Spleen (tissue), 11 donors: Measurements from ENCODE around the gene DMD. TPM values are rescaled to one million over a fixed set of nuclear protein-coding genes. Genes with fewer than 3 reads are reported as not detected.

ENCODE experiments used
- DNase-seq: peaks from one replicate; pipeline ENCODE4 v3.0.0-alpha.2; 2020
- H3K27ac ChIP-seq, 8 donors: fragments of 200-600 bp; sonication (generic) in 7 of 8; 1 replicate in 4 of 8; 2 replicates in 4 of 8; pipeline versions ENCODE4 v1.5.0 to v1.8.0; 2016 to 2021; ENCODE audit warnings: inconsistent platforms in 4 of 8, mild to moderate bottlenecking in 4 of 8, moderate library complexity in 1 of 8
- H3K27me3 ChIP-seq, 7 donors: fragments of 200-600 bp; sonication (generic) in 6 of 7; replicated peaks in 1 of 7; 1 replicate in 4 of 7; 2 replicates in 3 of 7; pipeline versions ENCODE4 v1.5.0 to v1.8.0; 2016 to 2021; ENCODE audit warnings: inconsistent platforms in 3 of 7, mild to moderate bottlenecking in 1 of 7
- H3K36me3 ChIP-seq, 6 donors: fragments of 200-600 bp; sonication (generic) in 5 of 6; 1 replicate in 4 of 6; 2 replicates in 2 of 6; pipeline versions ENCODE4 v1.5.0 to v1.8.0; 2016 to 2021; ENCODE audit warnings: inconsistent platforms in 2 of 6
- H3K4me1 ChIP-seq, 6 donors: fragments of 200-600 bp; sonication (generic) in 5 of 6; 1 replicate in 3 of 6; 2 replicates in 3 of 6; pipeline versions ENCODE4 v1.5.0 to v1.8.0; 2016 to 2021; ENCODE audit warnings: inconsistent platforms in 3 of 6
- H3K4me3 ChIP-seq, 8 donors: fragments of 200-600 bp; sonication (generic) in 7 of 8; 1 replicate in 4 of 8; 2 replicates in 4 of 8; pipeline versions ENCODE4 v1.5.0 to v1.8.0; 2016 to 2021; ENCODE audit warnings: inconsistent platforms in 4 of 8, mild to moderate bottlenecking in 4 of 8, moderate library complexity in 2 of 8
- H3K9me3 ChIP-seq, 8 donors: fragments of 200-600 bp; sonication (generic) in 7 of 8; 1 replicate in 4 of 8; 2 replicates in 4 of 8; pipeline versions ENCODE4 v1.5.0 to v1.8.0; 2016 to 2021; ENCODE audit warnings: inconsistent platforms in 4 of 8
- POLR2A ChIP-seq, 3 donors: fragments of 450-650 bp; IDR thresholded peaks; one replicate each; pipeline ENCODE4 v1.5.1; 2017; ENCODE audit warnings: antibody characterized with exemption in 3 of 3, mild to moderate bottlenecking in 1 of 3
- POLR2AphosphoS5 ChIP-seq, 3 donors: sonication (generic); formaldehyde crosslinking; IDR thresholded peaks; one replicate each; pipeline ENCODE4 v1.5.1; 2017; ENCODE audit warnings: antibody characterized with exemption in 3 of 3
- WGBS, 5 donors: extraction: QIAGEN DNeasy Blood & Tissue Kit in 3 of 5; methylation state at CpG; one replicate each; pipeline versions ENCODE4 v1.1.5 to v1.1.7; 2013 to 2018; 5-methylcytosine and 5-hydroxymethylcytosine counted together
- intact Hi-C: fragments of 100-400 bp; cut with DNase I; formaldehyde crosslinking; loops from one replicate; pipeline ENCODE4 v1.15.0; 2023; ENCODE audit warnings: low total_unique reads
- polyA plus RNA-seq, 3 donors: library from polyadenylated mRNA; stranded (reverse); fragments of 200-250 nt; gene quantifications; one replicate each; pipeline ENCODE4 v1.2.1, GENCODE V29; 2013
- total RNA-seq, 7 donors: library from RNA; depleted of rRNA in 3 of 7; stranded (reverse); fragments of >200 nt in 3 of 7; fragmentation: NEBNext Ultra II Directional in 4 of 7; extraction: Animal tissue kit (Norgen Biotek cat#: 25700) in 4 of 7; gene quantifications; one replicate each; pipeline versions ENCODE4 v1.1.0 to v1.2.1, GENCODE V29; 2016 to 2021
- TF ChIP-seq, protein P1 (sequence below), 11 experiments: fragments of 200-600 bp in 7 of 11; fragments of 450-650 bp in 4 of 11; sonication (generic) in 4 of 11; IDR thresholded peaks in 8 of 11; conservative IDR thresholded peaks in 3 of 11; 1 replicate in 7 of 11; 2 replicates in 4 of 11; pipeline versions ENCODE4 v1.4.0 to v1.8.0; 2016 to 2021; ENCODE audit warnings: antibody characterized with exemption in 11 of 11, inconsistent platforms in 4 of 11, mild to moderate bottlenecking in 1 of 11
- donor health status: healthy with polysubstance abuse.
- donor health status: DM: no; HTN: no; CAD: no; lungs with moderate emphysema.
- donor health status: DM: no; HTN: no; CAD: no.
- donor health status: Bipolar disorder and iron deficiency.
- donor health status: healthy.
- donor health status: DM: no; HTN: no; CAD: no.
- donor health status: DM: yes; HTN: yes; CAD: no.

Gene DMD
- total and polyA plus RNA-seq, 10 donors = 1.3 to 11.3 (median 4.4) TPM

DNA sequence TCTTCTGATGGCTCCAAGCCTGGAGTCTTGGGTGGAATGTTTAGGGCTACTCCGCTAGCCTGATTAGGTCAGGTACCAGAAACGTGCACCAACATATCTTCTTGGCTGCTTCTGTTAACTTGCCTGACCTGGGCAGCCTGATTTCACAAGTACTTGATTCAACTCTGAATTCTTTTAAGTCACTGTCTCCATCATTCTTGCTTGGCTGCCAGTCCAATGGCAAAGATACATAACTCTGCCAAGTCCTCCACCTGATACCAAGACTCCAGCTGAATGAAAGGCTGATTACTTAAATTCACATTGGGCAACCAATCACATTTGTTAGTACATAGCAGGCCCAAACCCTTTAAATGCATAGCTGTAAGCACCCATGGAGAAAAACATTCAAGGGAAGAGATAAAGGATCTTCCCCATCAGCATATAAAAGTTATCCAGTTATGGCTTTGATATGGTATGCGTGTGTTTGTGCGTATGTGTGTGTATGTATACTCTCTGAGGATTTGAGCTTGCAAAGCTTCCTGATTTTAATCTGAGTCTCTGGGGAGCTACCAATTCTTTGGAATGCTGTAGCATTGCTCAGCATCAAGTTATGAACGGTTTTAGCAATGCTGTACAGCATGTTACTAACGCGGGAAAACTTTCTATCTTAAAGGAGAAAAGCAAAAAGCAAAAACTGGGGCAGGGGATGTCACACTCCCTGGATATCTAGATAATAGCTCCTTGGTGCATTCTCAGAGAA lies 917.2 kb downstream of the DMD start:
- intact Hi-C loops = no loop called here
- no peak overlapping the region for H3K27ac ChIP-seq
- no peak overlapping the region for H3K4me3 ChIP-seq
- DNase-seq = no peak
- no peaks in the 10 kb centered on the region for H3K36me3 ChIP-seq
- H3K4me1 ChIP-seq = no peaks in the 10 kb centered on the region
- TF ChIP-seq POLR2A (IDR thresholded peaks at IDR 0.05) (no peak), POLR2AphosphoS5 (IDR thresholded peaks at IDR 0.05) (no peak)
- no peaks in the 10 kb centered on the region for H3K27me3 ChIP-seq
- 78 to 85% (median 81%) methylated on average over 7 of the region's 7 CpGs for WGBS, 5 donors
- no peaks in the 10 kb centered on the region for H3K9me3 ChIP-seq

DNA sequence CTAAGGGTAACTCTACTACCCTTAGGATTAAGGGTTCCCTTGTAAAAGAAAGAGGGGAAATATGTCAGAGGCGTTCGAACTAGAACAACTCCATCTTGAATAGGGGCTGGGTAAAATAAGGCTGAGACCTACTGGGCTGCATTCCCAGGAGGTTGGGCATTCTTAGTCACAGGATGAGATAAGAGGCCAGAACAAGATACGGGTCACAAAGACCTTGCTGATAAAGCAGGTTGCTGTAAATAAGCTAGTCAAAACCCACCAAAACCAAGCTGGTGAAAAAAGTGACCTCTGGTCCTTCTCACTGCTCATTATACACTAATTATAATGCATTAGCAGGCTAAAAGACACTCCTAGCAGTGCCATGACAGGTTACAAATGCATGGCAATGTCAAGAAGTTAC lies 922.0 kb downstream of the DMD start:
- 59 to 81% (median 69%) methylated on average over 3 of the region's 3 CpGs for WGBS, 5 donors
- Histone ChIP-seq H3K27ac (no peak overlapping the region), H3K4me1 (no peaks in the 10 kb centered on the region), H3K9me3 (no peaks in the 10 kb centered on the region), H3K27me3 (no peaks in the 10 kb centered on the region), H3K36me3 (no peaks in the 10 kb centered on the region), H3K4me3 (no peak overlapping the region)
- DNase-seq = no peak
- intact Hi-C loops = no loop called here
- no peak for TF ChIP-seq POLR2AphosphoS5 (IDR thresholded peaks at IDR 0.05)
- TF ChIP-seq, protein P1, sequence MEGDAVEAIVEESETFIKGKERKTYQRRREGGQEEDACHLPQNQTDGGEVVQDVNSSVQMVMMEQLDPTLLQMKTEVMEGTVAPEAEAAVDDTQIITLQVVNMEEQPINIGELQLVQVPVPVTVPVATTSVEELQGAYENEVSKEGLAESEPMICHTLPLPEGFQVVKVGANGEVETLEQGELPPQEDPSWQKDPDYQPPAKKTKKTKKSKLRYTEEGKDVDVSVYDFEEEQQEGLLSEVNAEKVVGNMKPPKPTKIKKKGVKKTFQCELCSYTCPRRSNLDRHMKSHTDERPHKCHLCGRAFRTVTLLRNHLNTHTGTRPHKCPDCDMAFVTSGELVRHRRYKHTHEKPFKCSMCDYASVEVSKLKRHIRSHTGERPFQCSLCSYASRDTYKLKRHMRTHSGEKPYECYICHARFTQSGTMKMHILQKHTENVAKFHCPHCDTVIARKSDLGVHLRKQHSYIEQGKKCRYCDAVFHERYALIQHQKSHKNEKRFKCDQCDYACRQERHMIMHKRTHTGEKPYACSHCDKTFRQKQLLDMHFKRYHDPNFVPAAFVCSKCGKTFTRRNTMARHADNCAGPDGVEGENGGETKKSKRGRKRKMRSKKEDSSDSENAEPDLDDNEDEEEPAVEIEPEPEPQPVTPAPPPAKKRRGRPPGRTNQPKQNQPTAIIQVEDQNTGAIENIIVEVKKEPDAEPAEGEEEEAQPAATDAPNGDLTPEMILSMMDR (IDR thresholded peaks at IDR 0.05 in 8 of 11, conservative IDR thresholded peaks at IDR 0.05 in 3 of 11) = no peak
- no peak for TF ChIP-seq POLR2A (IDR thresholded peaks at IDR 0.05)

DNA sequence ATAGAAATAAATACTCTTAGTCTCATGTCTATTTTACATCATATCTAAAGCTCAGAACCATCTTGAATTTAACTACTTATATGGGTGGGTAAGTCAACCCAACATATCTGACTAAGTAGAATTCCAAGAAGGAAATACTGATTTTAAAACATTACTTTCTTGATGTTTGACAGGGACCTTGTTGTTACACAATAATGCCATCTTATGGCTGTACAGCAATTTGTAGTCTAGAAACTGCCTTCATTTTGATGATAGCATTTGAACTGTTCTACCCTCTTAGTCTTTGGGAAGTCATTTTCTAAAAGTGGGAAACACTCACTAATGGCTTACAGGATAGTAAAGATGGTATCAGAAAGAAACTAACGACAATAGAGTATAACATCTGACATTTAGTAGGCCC lies 929.5 kb downstream of the DMD start:
- Histone ChIP-seq H3K36me3 (no peaks in the 10 kb centered on the region), H3K27ac (no peak overlapping the region), H3K9me3 (no peaks in the 10 kb centered on the region), H3K27me3 (no peaks in the 10 kb centered on the region), H3K4me3 (no peak overlapping the region), H3K4me1 (no peaks in the 10 kb centered on the region)
- intact Hi-C loops = no loop called here
- no peak for TF ChIP-seq POLR2A (IDR thresholded peaks at IDR 0.05)
- TF ChIP-seq, protein P1 (IDR thresholded peaks at IDR 0.05 in 8 of 11, conservative IDR thresholded peaks at IDR 0.05 in 3 of 11) = no peak
- TF ChIP-seq POLR2AphosphoS5 (IDR thresholded peaks at IDR 0.05) = no peak
- WGBS, 5 donors = 39 to 57% (median 54%) methylated on average over 1 of the region's 1 CpG
- no peak for DNase-seq

DNA sequence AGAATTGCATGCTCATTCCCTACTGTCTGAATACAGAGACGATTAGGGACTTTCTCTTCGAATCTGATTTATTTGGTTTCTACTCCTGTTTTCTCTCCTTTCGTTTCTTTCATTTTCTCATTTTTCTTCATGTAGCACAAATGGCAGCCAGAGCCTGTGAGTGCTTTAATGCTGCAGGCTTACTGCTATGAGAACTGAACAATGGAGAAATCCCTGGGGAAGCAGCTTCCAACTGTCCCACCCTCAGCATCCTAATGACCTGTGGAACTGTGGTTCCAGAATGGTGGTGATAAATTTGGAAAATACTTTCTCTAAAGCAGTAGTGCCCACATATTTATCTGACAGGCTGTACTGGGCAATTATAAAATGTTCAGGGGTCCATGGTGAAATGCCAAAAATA lies 930.4 kb downstream of the DMD start:
- H3K4me3 ChIP-seq = no peak overlapping the region
- no peaks in the 10 kb centered on the region for H3K27me3 ChIP-seq
- no peak for DNase-seq
- H3K36me3 ChIP-seq = no peaks in the 10 kb centered on the region
- 48 to 71% (median 59%) methylated on average over 3 of the region's 3 CpGs for WGBS, 5 donors
- intact Hi-C loops = no loop called here
- TF ChIP-seq POLR2A (IDR thresholded peaks at IDR 0.05) (no peak), POLR2AphosphoS5 (IDR thresholded peaks at IDR 0.05) (no peak)
- TF ChIP-seq, protein P1 (IDR thresholded peaks at IDR 0.05 in 8 of 11, conservative IDR thresholded peaks at IDR 0.05 in 3 of 11) = no peak
- H3K9me3 ChIP-seq = no peaks in the 10 kb centered on the region
- H3K4me1 ChIP-seq = no peaks in the 10 kb centered on the region
- H3K27ac ChIP-seq = no peak overlapping the region
